Measurements from ENCODE around the gene C22orf23.

DNA sequence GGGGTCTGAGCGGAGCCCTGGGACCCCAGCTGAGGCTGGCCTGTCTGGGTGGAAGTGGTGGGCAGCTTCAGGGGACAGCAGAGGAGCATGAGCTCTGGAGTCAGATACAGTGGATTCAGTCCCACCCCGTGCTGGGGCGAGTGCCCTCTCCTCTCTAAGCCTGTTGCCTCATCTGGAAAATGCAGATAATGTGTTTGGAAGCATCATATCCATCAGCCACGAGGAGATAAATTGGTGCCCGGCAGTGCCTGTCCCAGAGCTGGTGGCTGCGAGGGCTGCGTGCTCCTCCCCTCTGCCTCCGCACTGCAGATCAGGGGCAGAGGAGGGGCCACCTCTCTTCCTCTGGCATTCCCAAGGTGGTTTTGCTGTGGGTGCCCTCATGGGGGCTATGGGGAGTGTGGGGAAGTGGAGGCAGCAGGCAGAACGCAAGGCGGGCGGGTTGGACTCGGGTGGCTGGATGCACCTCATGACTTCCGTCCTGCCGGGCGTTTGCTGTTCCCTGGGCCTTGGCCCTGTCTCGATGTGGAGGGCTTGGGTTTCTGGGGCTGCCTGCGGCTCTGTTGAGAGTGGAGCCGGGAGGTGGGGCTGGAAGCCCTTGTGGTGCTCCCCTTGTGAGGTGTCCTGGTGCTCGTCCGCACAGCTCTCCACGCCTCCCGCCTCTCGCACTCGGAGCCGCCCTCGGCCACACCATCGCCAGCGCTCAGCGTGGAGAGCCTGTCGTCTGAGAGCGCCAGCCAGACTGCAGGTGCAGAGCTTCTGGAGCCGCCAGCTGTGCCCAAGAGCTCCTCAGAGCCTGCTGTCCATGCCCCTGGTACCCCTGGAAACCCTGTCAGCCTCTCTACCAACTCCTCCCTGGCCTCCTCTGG lies 26.4 kb downstream of the C22orf23 start:
- TF ChIP-seq CTCF (IDR thresholded peaks at IDR 0.05; ENCODE audit: insufficient read depth, low read depth, low read length) (no peak), EZH2 (IDR thresholded peaks at IDR 0.05; ENCODE audit: insufficient read depth, low read length) (no peak)

Data from astrocyte (in vitro differentiated cells and primary cell).